NCI-H2107 treated with DMSO at 0.1 percent for 48 hours (cell line): Measurements from ENCODE around the gene CTNND2.
"Not testable (repeated sequence)": the region's sequence is repeated elsewhere in the genome, so short reads cannot be mapped to it uniquely, and the experiment has no call there.

Experiments
- DNase-seq: peaks from one replicate; lab custom pipeline; 2025; ENCODE audit not compliant: unreplicated experiment; lab: John Stamatoyannopoulos, UW

Gene CTNND2

DNA sequence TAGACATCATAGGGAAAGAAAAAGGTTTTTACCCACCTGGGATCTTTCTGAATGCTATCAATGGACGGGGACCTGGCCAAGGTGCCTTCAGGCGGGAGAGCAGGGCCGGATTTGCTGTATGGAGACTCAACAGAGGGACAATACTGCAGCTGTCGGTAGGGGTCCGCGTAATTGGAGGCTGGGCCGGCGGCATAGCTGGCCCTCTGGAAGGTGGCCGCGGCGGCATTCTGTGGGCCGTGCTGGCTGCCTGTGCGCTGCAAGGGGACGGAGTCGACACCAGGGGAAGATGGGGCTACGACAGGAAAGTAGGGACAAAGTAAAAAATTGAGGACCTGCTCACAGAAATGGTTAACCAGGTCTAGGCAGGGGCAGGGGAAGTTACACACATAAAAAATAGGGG, 557.9 kb downstream of the CTNND2 start:
- no peak for DNase-seq

DNA sequence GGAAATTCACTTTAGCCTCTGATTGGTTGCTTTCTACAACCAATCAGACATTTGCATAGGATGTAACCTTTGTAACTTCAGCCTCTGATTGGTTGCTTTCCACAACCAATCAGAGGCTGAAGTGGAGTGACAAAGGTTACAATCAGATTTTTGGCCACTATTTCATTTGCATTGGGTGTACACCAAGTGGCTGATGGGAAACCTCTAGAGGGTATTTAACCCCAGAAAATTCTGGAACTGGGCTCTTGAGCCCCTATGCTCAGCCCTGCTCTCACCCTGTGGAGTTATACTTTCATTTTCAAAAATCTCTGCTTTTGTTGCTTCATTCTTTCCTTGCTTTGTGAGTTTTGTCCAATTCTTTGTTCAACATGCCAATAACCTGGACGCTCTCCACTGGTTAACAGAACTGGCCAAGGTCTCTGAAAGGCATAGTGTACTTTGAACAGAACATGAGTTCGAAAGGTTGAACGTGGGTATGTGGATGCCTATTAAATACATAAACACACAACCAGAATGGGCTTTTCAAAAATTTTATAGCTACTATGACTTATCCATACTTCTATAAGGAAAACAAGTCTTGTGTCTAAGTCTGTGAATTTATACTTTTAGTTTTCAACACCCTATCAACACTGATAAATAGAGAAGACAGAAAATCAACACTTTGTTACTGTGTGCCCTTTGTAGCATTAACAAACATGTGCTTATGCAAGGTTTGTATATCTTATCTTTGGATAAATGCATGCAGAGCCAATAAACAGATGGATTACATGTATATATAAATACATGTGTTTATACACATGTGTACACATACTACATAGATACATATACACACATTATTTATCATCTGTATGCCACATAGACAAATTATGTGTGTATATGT, 568.1 kb downstream of the CTNND2 start:
- DNase-seq, result no peak

DNA sequence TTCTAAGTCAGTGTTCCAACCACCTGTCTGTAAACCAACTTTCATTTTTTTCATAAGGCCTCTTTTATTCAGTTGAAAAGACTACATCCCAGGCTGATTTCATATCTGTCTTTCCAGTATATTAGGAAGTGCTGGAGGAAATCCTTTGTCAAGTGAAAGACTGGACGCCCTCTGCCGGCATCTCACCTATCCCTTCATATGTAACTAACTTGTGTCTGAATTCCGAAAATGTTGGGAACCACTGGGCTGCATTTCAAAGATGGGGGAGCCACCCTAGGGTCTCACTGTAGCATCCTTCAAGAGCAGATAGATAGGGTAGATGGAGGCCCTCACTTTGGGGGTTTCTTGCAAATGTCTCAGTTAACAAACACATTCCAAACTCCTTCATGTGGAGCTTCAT, 569.8 kb downstream of the CTNND2 start:
- DNase-seq, result no peak

GRCh38 chr5:11329679-11330078, 574.6 kb downstream of the CTNND2 start:
- DNase-seq, result no peak

DNA sequence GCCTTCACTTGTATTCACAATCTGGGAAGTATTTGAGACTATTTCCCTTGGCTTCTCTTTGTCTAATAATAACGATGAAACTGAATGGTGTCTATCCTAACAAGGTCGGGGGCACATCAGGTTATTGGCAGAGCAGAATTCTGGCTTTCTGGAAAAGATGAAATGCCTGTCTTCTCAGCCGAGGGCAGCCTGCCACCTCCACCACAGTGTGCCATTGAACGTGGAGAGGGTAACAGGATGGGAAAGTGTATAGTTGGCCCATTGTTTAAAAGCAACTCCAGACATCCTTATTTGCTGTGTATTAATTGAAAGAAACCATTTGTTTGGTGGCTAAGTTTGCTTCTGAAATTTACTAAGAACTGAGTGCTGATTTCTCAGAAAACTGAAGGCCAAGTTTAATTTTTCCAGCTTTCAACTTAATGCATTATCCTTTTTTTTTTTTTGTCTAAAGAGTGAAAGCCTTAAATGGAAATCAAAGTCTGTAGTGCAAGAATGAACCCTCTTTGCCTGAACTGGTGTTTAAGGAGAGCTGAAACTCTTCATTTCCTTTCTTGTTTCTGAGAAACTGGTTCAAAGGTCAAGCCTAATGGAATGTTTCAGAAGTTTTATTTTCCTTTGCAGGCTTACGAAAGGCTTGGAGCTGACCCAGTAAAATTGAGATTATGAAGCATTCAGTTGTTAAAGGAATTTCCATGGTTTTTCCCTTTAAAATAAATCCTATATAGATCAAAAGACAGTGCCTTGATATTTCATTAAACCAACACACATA, 579.5 kb downstream of the CTNND2 start:
- DNase-seq, result no peak

GRCh38 chr5:11323761-11324160, 580.5 kb downstream of the CTNND2 start:
- no peak for DNase-seq

DNA sequence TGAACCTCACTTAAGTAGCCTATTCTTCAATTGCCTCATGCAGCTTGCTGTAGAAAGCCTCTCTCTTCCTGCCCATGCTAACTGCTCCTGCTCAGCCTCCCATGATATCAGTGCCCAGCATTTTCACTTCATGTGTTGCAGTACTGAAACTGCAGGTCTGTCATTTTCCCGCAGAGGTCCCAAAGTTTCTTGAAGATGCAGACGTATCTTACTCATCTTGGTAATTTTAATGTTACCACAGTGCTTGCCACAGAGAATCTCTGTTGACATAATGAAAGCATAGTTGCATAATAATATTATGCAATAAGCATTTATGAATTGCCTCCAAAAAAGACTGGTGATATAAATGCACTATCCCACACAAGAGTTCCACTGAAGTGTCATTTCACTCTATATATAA, 582.1 kb downstream of the CTNND2 start:
- DNase-seq, result no peak

GRCh38 chr5:11319836-11320580, 584.2 kb downstream of the CTNND2 start:
- DNase-seq, result no peak

DNA sequence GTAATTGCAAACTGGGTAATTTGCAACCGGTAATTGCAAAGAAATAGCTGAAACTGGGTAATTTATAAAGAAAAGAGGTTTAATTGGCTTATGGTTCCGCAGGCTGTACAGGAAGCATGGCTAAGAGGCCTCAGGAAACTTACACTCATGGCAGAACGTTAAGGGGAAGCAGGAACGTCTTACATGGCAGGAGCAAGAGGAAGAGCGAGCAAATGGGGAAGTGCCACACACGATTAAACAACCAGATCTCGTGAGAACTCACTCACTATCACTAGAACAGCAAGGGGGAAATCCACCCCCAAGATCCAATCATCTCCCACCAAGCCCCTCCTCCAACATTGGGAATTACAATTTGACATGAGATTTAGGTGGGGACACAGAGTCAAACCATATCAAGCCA, 590.6 kb downstream of the CTNND2 start:
- not testable (repeated sequence) for DNase-seq

DNA sequence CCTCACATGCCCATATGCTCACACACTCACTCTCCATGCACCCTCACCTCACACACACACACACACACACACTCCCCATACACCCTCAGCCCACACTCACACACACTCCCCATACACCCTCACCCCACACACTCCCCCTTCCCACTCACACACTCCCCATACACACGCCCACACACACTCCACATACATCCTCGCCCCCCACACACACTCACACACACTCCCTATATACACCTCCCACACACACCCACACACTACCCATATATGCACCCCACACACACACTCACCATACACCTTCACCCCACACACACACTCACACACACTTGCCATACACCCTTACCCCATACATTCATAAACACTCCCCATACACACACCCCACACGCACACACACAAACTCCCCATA, 592.5 kb downstream of the CTNND2 start:
- no peak for DNase-seq

DNA sequence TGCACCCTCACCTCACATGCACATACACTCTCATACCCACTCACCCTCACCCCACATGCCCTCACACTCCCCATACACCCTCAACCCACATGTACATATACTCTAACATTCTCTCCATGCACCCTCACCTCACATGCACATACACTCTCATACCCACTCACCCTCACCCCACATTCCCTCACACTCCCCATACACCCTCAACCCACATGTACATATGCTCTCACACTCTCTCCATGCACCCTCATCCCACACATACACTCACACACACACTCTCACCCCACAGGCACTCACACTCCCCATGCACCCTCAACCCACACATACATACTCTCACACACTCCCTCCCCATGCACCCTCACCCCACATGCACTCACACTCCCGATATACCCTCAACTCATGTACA, 593.0 kb downstream of the CTNND2 start:
- no peak for DNase-seq

DNA sequence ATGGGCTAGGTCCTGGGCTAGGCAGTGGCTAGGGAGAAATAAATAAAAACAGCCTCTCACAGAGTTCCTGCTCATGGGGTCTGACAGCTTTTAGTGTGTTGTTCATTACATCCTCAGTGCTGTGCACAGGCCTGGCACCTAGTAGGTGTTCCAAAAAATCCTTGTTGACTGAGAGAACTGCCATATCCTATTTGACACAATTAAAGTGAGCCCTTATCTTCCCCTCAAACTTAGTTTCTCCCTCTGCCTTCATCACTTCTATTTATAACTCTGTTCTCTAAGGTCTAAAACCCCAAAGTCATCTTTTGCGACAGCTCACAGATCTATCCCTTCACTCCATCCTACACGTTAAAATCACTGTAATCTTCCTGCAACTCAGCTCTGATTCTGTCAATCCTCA, 594.1 kb downstream of the CTNND2 start:
- DNase-seq, result no peak

- no peak for DNase-seq
Measured at GRCh38 chr5:11306365-11306764, 597.9 kb downstream of the CTNND2 start.

- no peak for DNase-seq
Measured at GRCh38 chr5:11305245-11305644, 599.0 kb downstream of the CTNND2 start.

- no peak for DNase-seq
Measured at GRCh38 chr5:11304641-11305040, 599.6 kb downstream of the CTNND2 start.

- DNase-seq, result no peak
Measured at GRCh38 chr5:11302663-11303062, 601.6 kb downstream of the CTNND2 start.

GRCh38 chr5:11301171-11301570, 603.1 kb downstream of the CTNND2 start:
- no peak for DNase-seq

DNA sequence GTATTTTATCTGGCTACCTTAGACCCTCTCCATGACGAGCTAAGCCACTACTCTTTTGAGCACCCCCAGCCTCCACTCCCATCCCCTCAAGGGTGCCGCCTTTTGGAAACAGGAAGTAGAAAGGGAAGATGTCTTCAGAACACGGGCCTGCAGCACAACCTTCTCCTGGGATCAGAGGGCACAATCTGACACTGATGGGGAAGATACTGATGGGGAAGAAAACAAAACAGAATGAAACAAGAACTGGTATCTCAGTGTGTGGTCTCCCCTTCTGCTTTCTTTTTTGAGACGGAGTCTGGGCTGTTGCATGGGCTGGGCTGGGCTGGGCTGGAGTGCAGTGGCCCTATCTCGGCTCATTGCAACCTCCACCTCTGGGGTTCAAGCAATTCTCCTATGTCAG, 603.5 kb downstream of the CTNND2 start:
- no peak for DNase-seq

GRCh38 chr5:11298877-11299276, 605.4 kb downstream of the CTNND2 start:
- no peak for DNase-seq

- no peak for DNase-seq
Measured at GRCh38 chr5:11293523-11293922, 610.7 kb downstream of the CTNND2 start.

GRCh38 chr5:11292648-11293356, 611.4 kb downstream of the CTNND2 start:
- no peak for DNase-seq
